Fibroblast of lung (primary cell): ENCODE results near the gene ITPR1.

ENCODE experiments used
- EZH2 ChIP-seq: IDR thresholded peaks from 2 replicates; pipeline ENCODE4 v1.5.1; 2012; ENCODE audit warnings: low read length, control low read depth, mild to moderate bottlenecking; ENCODE audit errors: missing control alignments
- TF ChIP-seq, protein P1 (sequence below), 2 donors: IDR thresholded peaks in 1 of 2; conservative IDR thresholded peaks in 1 of 2; 1 replicate in 1 of 2; 2 replicates in 1 of 2; pipeline ENCODE4 v1.5.1; 2011 to 2012; ENCODE audit warnings: low read length in 2 of 2, control low read depth in 1 of 2, inconsistent platforms in 1 of 2, low read depth in 1 of 2, mild to moderate bottlenecking in 1 of 2

DNA sequence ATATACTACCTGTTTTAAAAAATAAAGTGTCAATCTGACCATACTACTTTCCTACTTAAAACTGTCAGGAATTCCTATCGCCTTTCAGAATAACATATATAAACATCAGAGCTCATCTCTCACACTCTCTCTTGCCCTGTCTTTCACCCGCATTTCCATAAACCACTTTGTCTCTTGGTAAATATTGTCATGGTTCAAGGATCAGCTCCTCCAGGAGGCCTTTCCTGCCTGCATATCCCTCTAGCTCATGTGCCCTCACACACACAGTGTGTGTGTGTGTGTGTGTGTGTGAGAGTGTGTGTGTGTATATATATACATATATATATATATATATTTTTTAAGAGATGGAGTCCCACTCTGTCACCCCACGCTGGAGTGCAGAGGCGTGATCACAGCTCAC, 32.8 kb upstream of the ITPR1 start:
- no peak for TF ChIP-seq EZH2
- TF ChIP-seq, protein P1, sequence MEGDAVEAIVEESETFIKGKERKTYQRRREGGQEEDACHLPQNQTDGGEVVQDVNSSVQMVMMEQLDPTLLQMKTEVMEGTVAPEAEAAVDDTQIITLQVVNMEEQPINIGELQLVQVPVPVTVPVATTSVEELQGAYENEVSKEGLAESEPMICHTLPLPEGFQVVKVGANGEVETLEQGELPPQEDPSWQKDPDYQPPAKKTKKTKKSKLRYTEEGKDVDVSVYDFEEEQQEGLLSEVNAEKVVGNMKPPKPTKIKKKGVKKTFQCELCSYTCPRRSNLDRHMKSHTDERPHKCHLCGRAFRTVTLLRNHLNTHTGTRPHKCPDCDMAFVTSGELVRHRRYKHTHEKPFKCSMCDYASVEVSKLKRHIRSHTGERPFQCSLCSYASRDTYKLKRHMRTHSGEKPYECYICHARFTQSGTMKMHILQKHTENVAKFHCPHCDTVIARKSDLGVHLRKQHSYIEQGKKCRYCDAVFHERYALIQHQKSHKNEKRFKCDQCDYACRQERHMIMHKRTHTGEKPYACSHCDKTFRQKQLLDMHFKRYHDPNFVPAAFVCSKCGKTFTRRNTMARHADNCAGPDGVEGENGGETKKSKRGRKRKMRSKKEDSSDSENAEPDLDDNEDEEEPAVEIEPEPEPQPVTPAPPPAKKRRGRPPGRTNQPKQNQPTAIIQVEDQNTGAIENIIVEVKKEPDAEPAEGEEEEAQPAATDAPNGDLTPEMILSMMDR (conservative IDR thresholded peaks at IDR 0.05 in 1 of 2, IDR thresholded peaks at IDR 0.05 in 1 of 2; ENCODE audit: low read depth in 1 of 2, low read length in 2 of 2): no peak
